ENCODE measurements around the gene FGA. TPM values are rescaled to one million over a fixed set of nuclear protein-coding genes. Genes with fewer than 3 reads are reported as not detected.

The FGA gene
- total RNA-seq, 1 donor from 2014 or later = not detected

DNA sequence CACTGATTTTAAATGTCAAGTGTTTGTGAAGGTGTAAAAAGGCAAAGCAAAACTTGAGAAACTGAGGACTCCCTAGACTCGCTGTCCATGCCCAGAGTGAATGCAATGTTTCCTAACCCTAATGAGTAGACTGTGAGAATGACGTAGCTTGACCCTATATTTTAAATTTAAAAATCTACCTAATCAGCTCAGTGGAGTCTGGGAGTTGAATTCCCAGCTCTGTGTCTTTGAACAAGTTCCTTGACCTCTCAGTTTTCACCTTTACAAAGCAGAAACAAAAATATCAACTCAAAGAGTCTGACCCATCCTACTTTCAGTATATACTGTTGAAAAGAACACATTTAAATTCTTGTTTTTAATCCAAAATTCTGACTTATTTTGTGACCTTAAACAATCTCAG is 2.3 kb downstream of the FGA start:
- no peaks in the 10 kb centered on the region for H3K36me3 Mint-ChIP-seq

DNA sequence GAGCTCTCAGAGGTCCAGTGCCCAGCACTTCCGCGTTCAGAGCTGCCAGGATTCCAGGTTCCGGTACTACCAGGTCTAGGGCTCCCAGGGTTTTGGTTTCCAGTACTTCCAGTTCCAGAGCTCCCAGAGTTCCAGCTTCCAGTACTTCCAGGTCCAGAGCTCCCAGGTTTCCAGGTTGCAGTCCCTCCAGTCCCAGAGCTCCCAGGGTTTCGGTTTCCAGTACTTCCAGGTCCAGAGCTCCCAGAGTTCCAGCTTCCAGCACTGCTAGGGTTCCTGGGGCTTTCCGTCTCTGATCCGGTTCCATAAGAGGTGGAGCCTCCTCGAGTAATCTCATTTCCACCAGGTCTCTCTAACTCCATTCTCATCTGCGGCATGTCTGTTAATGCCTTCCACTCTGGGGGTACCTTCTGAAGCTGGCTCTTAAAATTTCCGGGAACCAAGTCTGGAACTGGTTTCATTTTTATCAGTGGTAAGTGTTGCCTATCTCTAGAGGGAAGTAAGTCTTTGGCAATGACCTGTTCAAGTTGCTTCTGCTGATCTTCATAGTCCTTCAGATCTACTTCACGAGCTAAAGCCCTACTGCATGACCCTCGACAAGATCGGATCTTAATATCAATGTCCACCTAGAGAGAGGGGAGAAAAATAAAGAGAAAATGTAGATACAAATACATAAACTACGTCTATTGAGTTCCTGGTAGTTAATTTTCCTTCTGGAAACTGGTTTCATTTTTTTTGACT is 4.1 kb downstream of the FGA start:
- peaks cover 15% of the 10 kb centered on the region for H3K4me1 ChIP-seq
- no peak overlapping the region for H3K4me3 Mint-ChIP-seq
- H3K4me1 Mint-ChIP-seq = no peaks in the 10 kb centered on the region
- H3K36me3 ChIP-seq = no peaks in the 10 kb centered on the region
- H3K9me3 ChIP-seq (ENCODE audit: low read depth) = no peaks in the 10 kb centered on the region
- H3K27ac Mint-ChIP-seq = no peak overlapping the region
- no peak overlapping the region for H2AFZ ChIP-seq (replicated peaks)
- H4K20me1 ChIP-seq (ENCODE audit: low read depth) = no peaks in the 10 kb centered on the region
- no peak overlapping the region for H3K27ac ChIP-seq
- H3K9me3 Mint-ChIP-seq = no peaks in the 10 kb centered on the region
- TF ChIP-seq EZH2phosphoT487 (IDR thresholded peaks at IDR 0.05) (no peak), EZH2 (IDR thresholded peaks at IDR 0.05) (no peak)
- TF ChIP-seq, protein P1, sequence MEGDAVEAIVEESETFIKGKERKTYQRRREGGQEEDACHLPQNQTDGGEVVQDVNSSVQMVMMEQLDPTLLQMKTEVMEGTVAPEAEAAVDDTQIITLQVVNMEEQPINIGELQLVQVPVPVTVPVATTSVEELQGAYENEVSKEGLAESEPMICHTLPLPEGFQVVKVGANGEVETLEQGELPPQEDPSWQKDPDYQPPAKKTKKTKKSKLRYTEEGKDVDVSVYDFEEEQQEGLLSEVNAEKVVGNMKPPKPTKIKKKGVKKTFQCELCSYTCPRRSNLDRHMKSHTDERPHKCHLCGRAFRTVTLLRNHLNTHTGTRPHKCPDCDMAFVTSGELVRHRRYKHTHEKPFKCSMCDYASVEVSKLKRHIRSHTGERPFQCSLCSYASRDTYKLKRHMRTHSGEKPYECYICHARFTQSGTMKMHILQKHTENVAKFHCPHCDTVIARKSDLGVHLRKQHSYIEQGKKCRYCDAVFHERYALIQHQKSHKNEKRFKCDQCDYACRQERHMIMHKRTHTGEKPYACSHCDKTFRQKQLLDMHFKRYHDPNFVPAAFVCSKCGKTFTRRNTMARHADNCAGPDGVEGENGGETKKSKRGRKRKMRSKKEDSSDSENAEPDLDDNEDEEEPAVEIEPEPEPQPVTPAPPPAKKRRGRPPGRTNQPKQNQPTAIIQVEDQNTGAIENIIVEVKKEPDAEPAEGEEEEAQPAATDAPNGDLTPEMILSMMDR (IDR thresholded peaks at IDR 0.05) = no peak
- H3F3A ChIP-seq (ENCODE audit: low read depth) = no peaks in the 10 kb centered on the region
- H3K9ac ChIP-seq = no peak overlapping the region
- H3K4me3 ChIP-seq = no peak overlapping the region
- no peaks in the 10 kb centered on the region for H3K27me3 Mint-ChIP-seq (ENCODE audit: insufficient read depth, low read depth)
- no peaks in the 10 kb centered on the region for H3K36me3 Mint-ChIP-seq
- H3K79me2 ChIP-seq (ENCODE audit: low read depth) = no peaks in the 10 kb centered on the region
- H3K27me3 ChIP-seq = no peaks in the 10 kb centered on the region
- no peak for DNase-seq (ENCODE audit: low spot score)
- no peak overlapping the region for H3K4me2 ChIP-seq

More for the DNA sequence above, 2.3 kb downstream of the FGA start:
- TF ChIP-seq, protein P1 (IDR thresholded peaks at IDR 0.05) = no peak
- TF ChIP-seq EZH2 (IDR thresholded peaks at IDR 0.05) (no peak), EZH2phosphoT487 (IDR thresholded peaks at IDR 0.05) (no peak)
- Mint-ChIP-seq H3K4me3 (no peak overlapping the region), H3K9me3 (no peaks in the 10 kb centered on the region), H3K27ac (no peak overlapping the region), H3K4me1 (no peaks in the 10 kb centered on the region), H3K27me3 (ENCODE audit: insufficient read depth, low read depth) (no peaks in the 10 kb centered on the region)
- Histone ChIP-seq H3K9me3 (ENCODE audit: low read depth) (no peaks in the 10 kb centered on the region), H3K27me3 (no peaks in the 10 kb centered on the region), H3K27ac (no peak overlapping the region), H3K9ac (no peak overlapping the region), H4K20me1 (ENCODE audit: low read depth) (no peaks in the 10 kb centered on the region), H3F3A (ENCODE audit: low read depth) (no peaks in the 10 kb centered on the region), H3K4me2 (no peak overlapping the region), H3K4me1 (peaks cover 15% of the 10 kb centered on the region), H3K36me3 (no peaks in the 10 kb centered on the region), H3K79me2 (ENCODE audit: low read depth) (no peaks in the 10 kb centered on the region), H3K4me3 (no peak overlapping the region), H2AFZ (replicated peaks) (no peak overlapping the region)
- DNase-seq (ENCODE audit: low spot score) = no peak

DNA sequence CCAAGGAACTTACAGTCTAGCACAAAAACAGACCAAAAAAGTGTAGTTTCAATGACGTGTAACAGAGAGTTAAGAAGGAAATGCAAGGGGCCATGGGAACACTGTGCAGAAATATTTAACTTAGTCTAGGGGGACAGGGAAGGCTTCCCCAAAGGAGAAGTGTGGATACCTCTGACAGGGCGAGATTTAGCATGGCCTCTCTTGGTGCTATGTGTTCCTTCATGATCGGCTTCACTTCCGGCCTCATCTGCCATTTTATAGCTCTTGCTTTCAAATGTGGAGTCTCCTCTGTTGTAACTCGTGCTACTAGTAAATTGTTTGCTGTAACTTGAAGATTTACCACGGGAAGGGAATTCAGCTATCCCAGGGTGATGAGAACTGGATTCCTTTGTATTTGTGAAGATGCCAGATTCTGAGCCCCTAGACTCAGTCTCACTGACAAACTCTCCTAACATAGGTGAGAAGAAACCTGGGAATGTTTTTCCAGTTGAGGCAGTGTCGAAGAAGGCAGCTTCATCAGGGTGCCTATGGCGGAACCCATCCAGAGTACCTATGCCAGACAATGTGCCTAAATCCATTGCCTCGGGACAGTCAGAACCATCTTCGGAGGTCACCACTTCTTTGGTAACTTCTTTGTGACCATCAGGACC is 5.0 kb downstream of the FGA start:
- no peaks in the 10 kb centered on the region for H3K9me3 Mint-ChIP-seq
- no peaks in the 10 kb centered on the region for H3F3A ChIP-seq (ENCODE audit: low read depth)
- TF ChIP-seq, protein P1 (IDR thresholded peaks at IDR 0.05) = no peak
- TF ChIP-seq EZH2 (IDR thresholded peaks at IDR 0.05) (no peak), EZH2phosphoT487 (IDR thresholded peaks at IDR 0.05) (no peak)
- no peaks in the 10 kb centered on the region for H3K27me3 Mint-ChIP-seq (ENCODE audit: insufficient read depth, low read depth)
- no peak overlapping the region for H3K4me3 ChIP-seq
- no peak overlapping the region for H3K27ac Mint-ChIP-seq
- H3K9me3 ChIP-seq (ENCODE audit: low read depth) = no peaks in the 10 kb centered on the region
- H3K27me3 ChIP-seq = no peaks in the 10 kb centered on the region
- H3K79me2 ChIP-seq (ENCODE audit: low read depth) = no peaks in the 10 kb centered on the region
- H3K4me2 ChIP-seq = no peak overlapping the region
- no peaks in the 10 kb centered on the region for H3K36me3 ChIP-seq
- H3K4me1 Mint-ChIP-seq = no peaks in the 10 kb centered on the region
- no peak overlapping the region for H3K9ac ChIP-seq
- H4K20me1 ChIP-seq (ENCODE audit: low read depth) = no peaks in the 10 kb centered on the region
- no peaks in the 10 kb centered on the region for H3K36me3 Mint-ChIP-seq
- no peak overlapping the region for H3K4me3 Mint-ChIP-seq
- no peak for DNase-seq (ENCODE audit: low spot score)
- H3K27ac ChIP-seq = no peak overlapping the region
- no peak overlapping the region for H2AFZ ChIP-seq (replicated peaks)
- peaks cover 11% of the 10 kb centered on the region for H3K4me1 ChIP-seq
